Body of pancreas (tissue), 4 donors: ENCODE data around the gene ROBO1. TPM values are rescaled to one million over a fixed set of nuclear protein-coding genes. Genes with fewer than 3 reads are reported as not detected.

Experiments
- ATAC-seq: fragments of 150-250 bp; one replicate; pipeline ENCODE4 v1.9.1; 2016
- DNase-seq, 4 donors: peaks; one replicate each; pipeline ENCODE4 v3.0.0-alpha.2; 2019
- H3K27ac ChIP-seq, 4 donors: fragments of 200-600 bp; sonication (generic); 1 replicate in 3 of 4; 2 replicates in 1 of 4; pipeline versions ENCODE4 v1.5.1 to v1.6.1; 2016 to 2019; ENCODE audit warnings: mild to moderate bottlenecking in 1 of 4, mixed read lengths in 1 of 4, moderate library complexity in 1 of 4
- H3K27me3 ChIP-seq, 2 donors: fragments of 200-600 bp; sonication (generic); one replicate each; pipeline ENCODE4 v1.6.0; 2016; ENCODE audit warnings: mild to moderate bottlenecking in 1 of 2
- H3K36me3 ChIP-seq, 2 donors: fragments of 200-600 bp; sonication (generic); replicated peaks in 1 of 2; 2 replicates each; pipeline ENCODE4 v1.5.1; 2016; ENCODE audit warnings: low read depth in 2 of 2; ENCODE audit not compliant: insufficient read depth in 1 of 2
- H3K4me1 ChIP-seq: fragments of 200-600 bp; sonication (generic); one replicate; pipeline ENCODE4 v1.6.0; 2016
- H3K4me3 ChIP-seq, 2 donors: fragments of 200-600 bp; sonication (generic); 1 replicate in 1 of 2; 2 replicates in 1 of 2; pipeline ENCODE4 v1.5.1; 2016 to 2019
- H3K9me3 ChIP-seq, 3 donors: fragments of 200-600 bp; sonication (generic); 1 replicate in 2 of 3; 2 replicates in 1 of 3; pipeline ENCODE4 v1.5.1; 2016
- POLR2A ChIP-seq, 3 donors: fragments of 450-650 bp; IDR thresholded peaks; one replicate each; pipeline ENCODE4 v1.6.1; 2016; ENCODE audit warnings: antibody characterized with exemption in 3 of 3, mild to moderate bottlenecking in 2 of 3
- WGBS, 2 donors: methylation state at CpG; one replicate each; pipeline ENCODE4 v1.1.5; 2017; 5-methylcytosine and 5-hydroxymethylcytosine counted together
- intact Hi-C: fragments of 100-400 bp; cut with DNase I; formaldehyde crosslinking; loops from one replicate; pipeline ENCODE4 v1.15.1; 2023
- total RNA-seq, 2 donors: library from RNA; depleted of rRNA; stranded (reverse); fragments of >200 nt; gene quantifications; one replicate each; pipeline ENCODE4 v1.1.0, GENCODE V29; 2016
- TF ChIP-seq, protein P1 (sequence below), 7 experiments: fragments of 450-650 bp in 4 of 7; fragments of 200-600 bp in 3 of 7; sonication (generic) in 3 of 7; IDR thresholded peaks; one replicate each; pipeline ENCODE4 v1.5.1; 2016 to 2019; ENCODE audit warnings: antibody characterized with exemption in 7 of 7

Gene ROBO1
- total RNA-seq, 2 donors from 2014 or later: 3.9 to 9.9 TPM

DNA sequence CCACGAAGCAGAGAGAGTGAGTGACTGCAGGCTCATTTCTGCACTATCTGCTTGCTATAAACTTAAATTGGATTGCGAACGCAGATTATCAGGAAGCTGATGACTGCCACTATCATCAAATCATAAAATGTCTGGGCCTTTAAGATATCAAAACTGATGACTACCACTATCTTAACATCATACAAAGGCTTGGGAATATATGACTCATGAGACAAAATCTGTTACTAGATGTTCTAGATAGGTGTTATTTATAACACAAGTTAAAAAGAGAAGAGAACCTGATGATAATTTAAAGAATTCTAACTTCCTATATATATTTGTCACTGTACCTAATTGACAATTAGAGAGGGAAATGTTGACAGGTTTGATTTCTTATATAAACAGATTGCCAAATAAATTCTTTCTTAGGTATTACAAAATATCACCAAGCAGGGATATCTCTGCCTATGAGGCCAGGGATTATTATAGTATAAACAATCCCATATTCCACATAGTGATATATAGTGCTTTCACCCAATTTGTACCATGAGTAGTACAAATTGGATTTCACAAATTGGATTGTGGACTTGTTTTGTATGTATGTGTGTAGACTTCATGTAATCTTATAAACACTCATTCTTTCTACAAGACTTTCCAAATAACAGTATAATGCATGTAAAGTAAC is 1157.2 kb downstream of the ROBO1 start:
- no peak overlapping the region for H3K27ac ChIP-seq
- H3K27me3 ChIP-seq: no peaks in the 10 kb centered on the region
- TF ChIP-seq POLR2A (IDR thresholded peaks at IDR 0.05): no peak
- H3K36me3 ChIP-seq: no peaks in the 10 kb centered on the region
- intact Hi-C loops: no loop called here
- H3K4me3 ChIP-seq: no peak overlapping the region
- no peaks in the 10 kb centered on the region for H3K4me1 ChIP-seq
- H3K9me3 ChIP-seq: no peaks in the 10 kb centered on the region
- DNase-seq: no peak
- ATAC-seq: no peak
- 33 to 54% methylated on average over 3 of the region's 3 CpGs for WGBS, 2 donors

DNA sequence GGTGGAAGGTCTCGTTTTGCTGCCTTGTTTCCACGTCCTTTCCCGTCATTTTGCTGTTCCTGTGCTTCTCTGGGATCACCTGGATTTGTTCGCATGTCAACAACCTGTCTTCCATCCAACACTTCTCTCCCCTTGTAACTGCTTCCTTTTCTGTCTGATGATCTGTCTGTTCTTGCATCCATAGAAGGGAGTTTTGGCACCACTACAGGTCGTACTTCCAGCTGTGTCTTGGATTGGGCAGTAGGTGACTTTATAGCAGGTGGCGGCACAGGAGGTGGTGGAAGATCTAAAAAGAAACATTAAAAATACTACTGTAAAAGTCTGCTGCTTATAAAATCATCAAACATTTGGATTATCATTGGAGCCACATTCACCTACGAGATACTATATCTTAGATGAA is 1161.0 kb downstream of the ROBO1 start:
- whole genome bisulfite sequencing, 2 donors: 63 to 69% methylated on average over 7 of the region's 7 CpGs
- H3K4me1 ChIP-seq: no peaks in the 10 kb centered on the region
- H3K27me3 ChIP-seq: no peaks in the 10 kb centered on the region
- H3K4me3 ChIP-seq: no peak overlapping the region
- no peak for ATAC-seq
- no peaks in the 10 kb centered on the region for H3K36me3 ChIP-seq
- H3K27ac ChIP-seq: no peak overlapping the region
- no peaks in the 10 kb centered on the region for H3K9me3 ChIP-seq
- no peak for DNase-seq
- TF ChIP-seq, protein P1, sequence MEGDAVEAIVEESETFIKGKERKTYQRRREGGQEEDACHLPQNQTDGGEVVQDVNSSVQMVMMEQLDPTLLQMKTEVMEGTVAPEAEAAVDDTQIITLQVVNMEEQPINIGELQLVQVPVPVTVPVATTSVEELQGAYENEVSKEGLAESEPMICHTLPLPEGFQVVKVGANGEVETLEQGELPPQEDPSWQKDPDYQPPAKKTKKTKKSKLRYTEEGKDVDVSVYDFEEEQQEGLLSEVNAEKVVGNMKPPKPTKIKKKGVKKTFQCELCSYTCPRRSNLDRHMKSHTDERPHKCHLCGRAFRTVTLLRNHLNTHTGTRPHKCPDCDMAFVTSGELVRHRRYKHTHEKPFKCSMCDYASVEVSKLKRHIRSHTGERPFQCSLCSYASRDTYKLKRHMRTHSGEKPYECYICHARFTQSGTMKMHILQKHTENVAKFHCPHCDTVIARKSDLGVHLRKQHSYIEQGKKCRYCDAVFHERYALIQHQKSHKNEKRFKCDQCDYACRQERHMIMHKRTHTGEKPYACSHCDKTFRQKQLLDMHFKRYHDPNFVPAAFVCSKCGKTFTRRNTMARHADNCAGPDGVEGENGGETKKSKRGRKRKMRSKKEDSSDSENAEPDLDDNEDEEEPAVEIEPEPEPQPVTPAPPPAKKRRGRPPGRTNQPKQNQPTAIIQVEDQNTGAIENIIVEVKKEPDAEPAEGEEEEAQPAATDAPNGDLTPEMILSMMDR (IDR thresholded peaks at IDR 0.05): no peak
- TF ChIP-seq POLR2A (IDR thresholded peaks at IDR 0.05): no peak
- intact Hi-C loops: no loop called here

DNA sequence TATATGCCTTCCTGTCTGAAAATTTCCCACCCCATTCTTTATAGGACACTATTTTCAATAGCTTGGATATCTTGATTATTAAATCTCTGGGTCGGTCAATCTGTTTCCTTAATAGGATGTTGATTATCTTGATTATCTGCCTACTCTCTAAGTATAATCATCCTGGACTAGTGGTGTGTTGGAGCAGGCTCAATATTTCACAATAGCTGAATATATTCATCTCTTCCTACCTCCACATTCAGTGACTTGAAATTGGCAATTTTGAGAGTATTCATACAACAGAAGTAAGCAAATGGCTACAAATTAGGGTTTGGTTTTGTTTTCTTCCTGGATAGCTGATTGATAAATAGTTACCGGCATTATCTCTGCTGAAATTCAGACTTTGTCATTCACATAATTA is 1162.6 kb downstream of the ROBO1 start:
- Histone ChIP-seq H3K27me3 (no peaks in the 10 kb centered on the region), H3K36me3 (no peaks in the 10 kb centered on the region), H3K9me3 (no peaks in the 10 kb centered on the region), H3K27ac (no peak overlapping the region), H3K4me3 (no peak overlapping the region), H3K4me1 (no peaks in the 10 kb centered on the region)
- ATAC-seq: no peak
- no peak for TF ChIP-seq POLR2A (IDR thresholded peaks at IDR 0.05)
- TF ChIP-seq, protein P1 (IDR thresholded peaks at IDR 0.05): no peak
- DNase-seq: no peak
- 74 to 83% methylated on average over 2 of the region's 2 CpGs for WGBS, 2 donors
- intact Hi-C loops: no loop called here

DNA sequence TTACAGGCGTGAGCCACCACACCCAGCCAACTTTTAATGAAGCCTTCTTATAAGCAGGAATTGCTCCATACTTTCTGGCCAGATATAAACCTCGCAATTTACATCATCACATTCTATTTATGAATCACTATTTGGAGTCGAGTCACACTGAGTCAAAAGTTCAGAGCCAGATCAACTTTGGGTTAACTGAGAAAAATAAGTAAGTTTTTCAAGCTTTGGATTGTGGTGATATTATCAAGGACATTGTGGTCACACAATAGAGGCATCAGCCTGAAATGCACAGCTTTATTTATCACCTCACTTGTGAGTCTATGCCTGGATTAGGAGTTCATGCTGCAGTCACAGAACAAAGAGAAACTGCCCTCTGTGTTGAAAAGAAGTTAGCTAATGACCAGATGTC is 1163.5 kb downstream of the ROBO1 start:
- 66 to 77% methylated on average over 3 of the region's 3 CpGs for WGBS, 2 donors
- TF ChIP-seq POLR2A (IDR thresholded peaks at IDR 0.05): no peak
- TF ChIP-seq, protein P1 (IDR thresholded peaks at IDR 0.05): no peak
- H3K4me3 ChIP-seq: no peak overlapping the region
- DNase-seq: no peak
- H3K36me3 ChIP-seq: no peaks in the 10 kb centered on the region
- H3K9me3 ChIP-seq: no peaks in the 10 kb centered on the region
- no peaks in the 10 kb centered on the region for H3K27me3 ChIP-seq
- ATAC-seq: no peak
- H3K27ac ChIP-seq: no peak overlapping the region
- intact Hi-C loops: no loop called here
- H3K4me1 ChIP-seq: no peaks in the 10 kb centered on the region

DNA sequence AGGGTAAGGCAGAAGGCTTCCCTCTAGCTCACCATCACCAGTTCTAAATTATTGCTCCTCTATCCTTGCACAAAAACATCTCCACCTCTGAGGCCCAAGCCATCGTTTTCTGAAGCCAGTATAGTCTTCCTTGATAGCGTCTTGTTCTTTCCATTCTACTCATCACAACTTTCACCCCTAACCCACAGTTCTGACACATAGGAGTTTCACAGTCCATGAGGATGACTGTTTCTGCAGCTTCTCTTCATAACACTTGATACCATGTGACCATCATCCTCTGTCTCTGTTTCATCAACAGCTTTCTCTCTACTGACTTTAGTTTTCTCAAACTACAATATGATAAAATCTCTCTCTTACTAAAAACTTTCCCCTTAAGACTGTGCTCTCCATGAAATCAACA is 1166.5 kb downstream of the ROBO1 start:
- 44 to 56% methylated on average over 2 of the region's 2 CpGs for WGBS, 2 donors

More for the DNA sequence above, 1166.5 kb downstream of the ROBO1 start:
- no peak for TF ChIP-seq POLR2A (IDR thresholded peaks at IDR 0.05)
- TF ChIP-seq, protein P1 (IDR thresholded peaks at IDR 0.05): no peak
- Histone ChIP-seq H3K27me3 (no peaks in the 10 kb centered on the region), H3K9me3 (no peaks in the 10 kb centered on the region), H3K4me1 (no peaks in the 10 kb centered on the region), H3K4me3 (no peak overlapping the region), H3K27ac (no peak overlapping the region), H3K36me3 (no peaks in the 10 kb centered on the region)
- DNase-seq (no peak), ATAC-seq (no peak)
- intact Hi-C loops: no loop called here
